ENCODE measurements around the gene BBS10. TPM values are rescaled to one million over a fixed set of nuclear protein-coding genes. Genes with fewer than 3 reads are reported as not detected.

BBS10 gene
- total and polyA plus RNA-seq, 10 donors = 5.2 to 15.0 (median 8.7) TPM

DNA sequence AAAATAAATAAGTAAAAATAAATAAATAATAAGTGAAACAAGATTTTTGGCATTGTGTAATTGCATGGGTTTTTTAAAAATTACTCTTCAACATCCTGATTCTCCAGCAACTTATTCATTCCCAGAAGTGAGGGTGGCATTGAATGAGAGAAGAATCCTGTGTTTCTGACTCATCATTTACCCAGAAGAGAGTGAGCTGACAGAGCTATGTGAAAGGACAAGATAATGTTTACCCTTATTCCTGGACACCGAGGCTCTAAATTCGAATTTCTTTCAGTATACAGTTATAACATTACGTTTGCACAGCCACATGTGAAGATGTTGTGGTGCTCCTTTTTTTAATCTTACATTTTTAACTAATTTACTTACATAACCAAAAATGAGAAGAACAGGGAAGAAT lies 36.4 kb downstream of the BBS10 start:
- WGBS, 5 donors = 81 to 92% (median 89%) methylated on average over 3 of the region's 3 CpGs
- H3K9me3 ChIP-seq = no peaks in the 10 kb centered on the region
- no peak overlapping the region for H3K4me3 ChIP-seq
- DNase-seq = no peak
- TF ChIP-seq POLR2A (IDR thresholded peaks at IDR 0.05) (no peak), POLR2AphosphoS5 (IDR thresholded peaks at IDR 0.05) (no peak), CTCF (IDR thresholded peaks at IDR 0.05 in 8 of 11, conservative IDR thresholded peaks at IDR 0.05 in 3 of 11) (no peak)
- peak overlapping the region in 2 of 8 donors; percentile 50 to 59 for H3K27ac ChIP-seq
- no peaks in the 10 kb centered on the region for H3K36me3 ChIP-seq
- H3K4me1 ChIP-seq = no peaks in the 10 kb centered on the region
- intact Hi-C loops (cut with DNase I; ENCODE audit: low total_unique reads) = no loop called here
- peaks cover 0 to 23% (median 0%) of the 10 kb centered on the region in 7 donors for H3K27me3 ChIP-seq (replicated peaks in 1 of 7)

DNA sequence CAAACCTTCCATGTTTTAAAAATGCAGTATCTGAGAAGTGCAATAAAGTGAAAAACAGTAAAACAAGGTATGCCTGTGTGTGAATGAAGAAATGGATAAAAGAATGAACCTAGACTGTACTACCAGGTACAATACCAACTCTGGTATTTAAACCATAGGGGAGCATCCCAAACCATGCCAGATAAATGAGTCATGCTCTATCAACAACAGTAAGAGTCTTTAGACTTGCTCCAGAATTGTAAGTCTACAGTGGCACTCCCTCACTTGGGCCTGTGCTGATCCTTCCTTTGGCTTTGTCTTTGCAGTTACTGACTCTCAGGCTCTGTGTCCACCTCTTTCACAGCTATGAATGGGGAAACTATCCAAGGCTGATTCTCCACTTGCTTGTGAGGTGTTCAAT lies 38.1 kb downstream of the BBS10 start:
- Histone ChIP-seq H3K36me3 (no peaks in the 10 kb centered on the region), H3K4me1 (no peaks in the 10 kb centered on the region), H3K4me3 (no peak overlapping the region), H3K9me3 (no peaks in the 10 kb centered on the region), H3K27ac (no peak overlapping the region), H3K27me3 (replicated peaks in 1 of 7) (peaks cover 0 to 27% (median 0%) of the 10 kb centered on the region in 7 donors)
- DNase-seq = no peak
- intact Hi-C loops (cut with DNase I; ENCODE audit: low total_unique reads) = no loop called here
- TF ChIP-seq CTCF (IDR thresholded peaks at IDR 0.05 in 8 of 11, conservative IDR thresholded peaks at IDR 0.05 in 3 of 11) (no peak), POLR2A (IDR thresholded peaks at IDR 0.05) (no peak), POLR2AphosphoS5 (IDR thresholded peaks at IDR 0.05) (no peak)

GRCh38 chr12:76308866-76309265 lies 39.3 kb downstream of the BBS10 start:
- intact Hi-C loops (cut with DNase I; ENCODE audit: low total_unique reads) = no loop called here
- peaks cover 0 to 27% (median 0%) of the 10 kb centered on the region in 7 donors for H3K27me3 ChIP-seq (replicated peaks in 1 of 7)
- H3K9me3 ChIP-seq = no peaks in the 10 kb centered on the region
- H3K4me3 ChIP-seq = no peak overlapping the region
- no peak for DNase-seq
- H3K36me3 ChIP-seq = no peaks in the 10 kb centered on the region
- no peak overlapping the region for H3K27ac ChIP-seq
- TF ChIP-seq CTCF (IDR thresholded peaks at IDR 0.05 in 8 of 11, conservative IDR thresholded peaks at IDR 0.05 in 3 of 11) = no peak
- TF ChIP-seq POLR2A (IDR thresholded peaks at IDR 0.05) = no peak
- no peak for TF ChIP-seq POLR2AphosphoS5 (IDR thresholded peaks at IDR 0.05)
- H3K4me1 ChIP-seq = no peaks in the 10 kb centered on the region
- 38 to 79% (median 52%) methylated on average over 3 of the region's 3 CpGs for WGBS, 5 donors

DNA sequence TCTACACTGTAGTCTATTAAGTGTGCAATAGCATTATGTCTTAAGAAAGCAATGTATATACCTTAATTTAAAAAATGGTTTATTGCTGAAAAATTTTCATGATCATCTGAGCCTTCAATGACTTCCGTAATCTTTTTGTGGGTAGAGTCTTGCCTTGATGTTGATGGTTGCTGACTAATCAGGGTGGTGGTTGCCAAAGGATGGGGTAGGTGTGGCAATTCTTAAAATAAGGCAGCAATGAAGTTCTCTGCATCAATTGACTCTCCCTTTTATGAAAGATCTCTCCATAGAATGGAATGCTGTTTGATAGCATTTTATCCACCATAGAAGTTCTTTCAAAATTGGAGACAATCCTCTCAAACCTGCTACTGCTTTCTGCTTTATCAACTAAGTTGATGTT lies 41.1 kb downstream of the BBS10 start:
- Histone ChIP-seq H3K27ac (no peak overlapping the region), H3K4me3 (no peak overlapping the region), H3K9me3 (no peaks in the 10 kb centered on the region), H3K36me3 (no peaks in the 10 kb centered on the region), H3K27me3 (replicated peaks in 1 of 7) (peaks cover 0 to 12% (median 0%) of the 10 kb centered on the region in 7 donors), H3K4me1 (no peaks in the 10 kb centered on the region)
- no peak for TF ChIP-seq POLR2AphosphoS5 (IDR thresholded peaks at IDR 0.05)
- no peak for TF ChIP-seq POLR2A (IDR thresholded peaks at IDR 0.05)
- TF ChIP-seq CTCF (IDR thresholded peaks at IDR 0.05 in 8 of 11, conservative IDR thresholded peaks at IDR 0.05 in 3 of 11) = no peak
- WGBS, 5 donors = 90 to 100% (median 95%) methylated on average over 1 of the region's 1 CpG
- no peak for DNase-seq
- intact Hi-C loops (cut with DNase I; ENCODE audit: low total_unique reads) = no loop called here
